GM19397 (cell line): Measurements from ENCODE around the gene RSL24D1.
"Not testable (repeated sequence)": the region's sequence is repeated elsewhere in the genome, so short reads cannot be mapped to it uniquely, and the experiment has no call there.

ENCODE experiments used
- ATAC-seq: cut with Tn5 transposase; IDR thresholded peaks from one replicate; pipeline ENCODE4 v1.9.1; 2021; ENCODE audit warnings: mild to moderate bottlenecking, moderate library complexity; ENCODE audit not compliant: unreplicated experiment

Gene RSL24D1

DNA sequence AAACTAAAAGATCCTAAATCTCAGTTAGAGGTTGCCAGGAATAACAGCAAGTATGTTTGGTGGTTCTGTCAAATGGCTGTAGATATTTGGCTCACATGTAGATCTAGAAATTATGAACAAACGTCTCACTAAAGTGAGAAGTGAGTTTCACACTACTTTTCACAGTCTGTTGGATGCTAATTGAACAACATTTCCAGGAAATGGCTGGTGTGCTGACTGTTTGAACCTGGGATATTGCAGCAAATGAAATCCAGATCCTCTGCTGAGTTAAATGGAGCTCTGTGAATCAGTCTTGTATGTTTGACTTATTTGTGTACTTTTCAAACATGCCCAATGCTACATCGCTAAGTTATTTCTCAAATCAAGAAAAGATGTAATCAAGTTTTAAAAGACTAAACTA is 21.3 kb upstream of the RSL24D1 start:
- ATAC-seq, result no peak

DNA sequence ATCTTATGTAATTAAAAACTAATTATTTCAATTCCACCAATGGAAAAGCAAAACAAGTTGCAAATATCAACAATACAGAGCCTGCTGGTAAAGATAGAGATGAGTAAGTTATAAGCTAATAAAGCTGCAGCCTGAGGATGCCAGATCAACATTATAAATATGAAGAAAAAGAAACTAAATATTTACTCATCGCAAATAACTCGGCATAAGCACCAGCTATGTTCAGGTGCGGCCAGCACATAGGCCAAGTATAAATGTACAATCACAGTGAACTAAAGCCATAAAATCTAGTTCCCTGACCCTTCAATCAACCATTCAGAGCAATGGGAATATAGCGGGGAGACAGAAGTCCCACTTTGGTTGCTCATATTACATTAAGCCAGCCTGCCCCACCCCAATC is 7.7 kb upstream of the RSL24D1 start:
- no peak for ATAC-seq

DNA sequence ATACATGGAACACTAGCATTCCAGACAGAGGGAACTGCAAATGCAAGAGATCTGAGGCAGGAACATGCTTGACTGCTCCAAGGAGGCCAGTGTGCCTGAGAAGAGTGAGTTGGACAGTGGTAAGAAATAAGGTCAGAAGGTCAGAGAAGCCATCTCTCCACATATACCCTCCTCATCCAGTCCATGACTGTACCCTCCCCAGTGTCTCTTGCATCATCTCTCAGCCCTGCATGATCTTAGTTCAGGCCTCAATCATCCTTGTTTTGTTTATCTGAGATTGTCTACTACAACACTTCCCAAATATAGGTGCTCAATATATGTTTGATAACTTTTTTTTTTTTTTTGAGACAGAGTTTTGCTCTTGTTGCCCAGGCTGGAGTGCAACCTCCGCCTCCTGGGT is 5.5 kb upstream of the RSL24D1 start:
- no peak for ATAC-seq

DNA sequence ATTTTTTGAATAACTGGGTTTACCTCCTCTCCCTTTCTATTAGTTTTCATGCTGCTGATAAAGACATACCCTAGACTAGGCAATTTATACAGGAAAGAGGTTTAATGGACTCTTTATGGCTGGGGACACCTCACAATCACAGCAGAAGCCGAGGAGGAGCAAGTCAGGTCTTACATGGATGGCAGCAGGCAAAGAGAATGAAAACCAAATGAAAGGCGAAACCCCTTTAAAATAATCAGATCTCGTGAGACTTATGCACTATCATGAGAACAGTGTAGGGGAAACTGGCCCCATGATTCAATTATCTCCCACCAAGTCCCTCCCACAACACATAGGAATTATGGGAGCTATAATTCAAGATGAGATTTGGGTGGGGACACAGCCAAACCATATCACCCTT is 2.0 kb upstream of the RSL24D1 start:
- ATAC-seq, result no peak

DNA sequence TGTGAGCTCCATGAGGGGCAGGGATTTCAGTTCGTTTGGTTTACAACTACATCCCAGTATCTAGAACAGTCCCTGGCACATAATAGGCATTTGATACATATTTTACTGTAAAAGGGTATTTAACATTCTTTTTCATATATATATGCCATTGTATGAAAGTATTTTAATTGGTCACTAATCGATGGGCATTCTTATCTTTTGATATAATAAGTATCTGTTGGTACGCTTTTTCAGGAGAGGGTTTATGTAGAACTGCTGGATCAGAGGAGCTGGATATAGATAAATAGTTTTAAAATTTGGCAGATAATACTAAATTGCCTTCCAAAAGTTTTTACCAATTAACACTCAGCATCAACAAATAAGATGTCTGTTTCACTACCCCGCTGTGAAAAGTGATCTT is 978 bp upstream of the RSL24D1 start:
- ATAC-seq, result no peak

DNA sequence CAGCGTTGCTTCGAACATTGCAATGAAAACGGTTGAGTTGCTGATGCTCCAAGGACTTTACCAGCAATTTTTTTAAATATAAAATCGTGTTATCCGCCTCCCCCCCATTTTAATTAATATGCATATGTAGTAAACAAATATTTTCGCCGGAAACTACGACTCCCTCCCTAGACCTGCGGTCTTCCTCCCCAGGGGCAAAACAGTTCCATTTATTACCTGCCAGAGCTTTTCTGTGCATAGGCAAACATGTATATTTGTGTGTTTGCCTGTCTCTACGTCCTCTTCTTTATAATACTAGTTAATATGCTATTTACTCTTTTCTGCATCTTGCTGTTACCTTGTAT is 593 bp upstream of the RSL24D1 start:
- ATAC-seq, result peak; percentile 17

DNA sequence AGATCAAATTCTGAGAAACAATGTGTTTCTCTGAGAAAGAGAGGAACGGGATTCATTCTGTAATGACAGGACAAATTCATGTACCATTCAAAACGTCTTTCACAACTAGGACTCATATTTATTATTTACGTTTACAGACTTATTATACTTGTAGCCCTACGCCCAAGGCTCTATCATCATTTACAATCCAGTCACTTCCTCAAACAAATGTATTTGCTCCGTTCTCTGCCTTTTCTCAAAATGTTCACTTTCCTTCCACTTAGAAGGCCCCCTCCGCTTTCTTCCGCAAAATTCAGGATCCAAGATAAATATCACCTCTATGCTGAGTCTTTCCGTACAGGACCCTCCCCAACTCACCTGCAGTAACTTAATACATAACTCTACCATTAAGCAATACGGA is 745 bp downstream of the RSL24D1 start:
- ATAC-seq, result no peak

DNA sequence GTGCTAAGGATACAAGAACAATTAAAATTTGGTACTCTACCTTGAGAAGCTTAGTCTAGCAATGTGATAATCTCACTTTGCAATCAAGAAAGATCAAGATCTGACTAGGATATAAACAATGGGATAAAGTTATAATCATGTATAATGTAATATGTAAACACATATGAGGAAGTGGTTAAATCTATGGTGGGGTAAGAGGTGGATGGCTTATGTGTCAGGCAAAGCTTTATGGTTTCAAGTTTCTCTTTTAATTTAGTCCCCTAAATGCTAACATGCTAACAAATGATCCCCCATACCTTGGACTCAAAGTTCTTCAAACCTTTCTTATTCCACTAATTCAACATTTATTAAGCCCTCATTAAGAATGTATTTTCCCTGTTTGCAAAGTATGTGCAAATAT is 2.5 kb downstream of the RSL24D1 start:
- ATAC-seq, result no peak

DNA sequence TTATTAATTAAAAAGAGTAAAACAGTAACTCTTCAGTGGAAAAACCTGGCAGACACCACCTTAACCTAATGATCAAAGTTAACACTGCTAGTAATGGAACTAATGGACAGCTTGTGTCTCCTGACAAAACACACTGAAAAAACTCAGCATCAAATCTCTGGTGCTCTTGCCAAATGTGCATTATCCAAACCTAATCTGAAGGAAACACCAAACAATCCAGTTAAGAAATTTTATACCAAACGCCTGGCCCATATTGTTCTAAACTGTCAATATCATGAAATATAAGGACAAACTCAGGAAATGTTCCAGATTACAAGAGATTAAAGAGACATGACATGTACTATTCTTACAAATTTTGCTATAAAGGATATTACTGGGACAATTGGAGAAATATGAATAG is 10.4 kb downstream of the RSL24D1 start:
- no peak for ATAC-seq

DNA sequence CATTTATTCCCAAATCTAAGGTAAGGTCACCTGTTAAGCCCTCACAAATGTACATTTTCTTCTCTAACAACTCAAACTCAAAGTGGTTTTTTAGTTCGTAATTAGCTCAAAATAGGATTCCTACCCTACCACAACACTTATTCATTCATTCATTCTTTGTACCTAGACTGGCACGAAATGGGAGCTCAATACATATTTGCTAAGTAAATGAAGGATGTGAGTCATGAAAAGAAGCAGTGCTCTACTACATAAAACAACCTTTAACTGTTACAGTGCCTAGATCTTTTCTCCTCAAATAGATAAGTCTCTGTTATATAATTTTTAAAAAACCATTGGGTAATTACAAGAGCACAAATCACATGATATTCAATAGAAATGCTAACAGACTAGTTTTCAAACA is 13.1 kb downstream of the RSL24D1 start:
- ATAC-seq, result no peak

DNA sequence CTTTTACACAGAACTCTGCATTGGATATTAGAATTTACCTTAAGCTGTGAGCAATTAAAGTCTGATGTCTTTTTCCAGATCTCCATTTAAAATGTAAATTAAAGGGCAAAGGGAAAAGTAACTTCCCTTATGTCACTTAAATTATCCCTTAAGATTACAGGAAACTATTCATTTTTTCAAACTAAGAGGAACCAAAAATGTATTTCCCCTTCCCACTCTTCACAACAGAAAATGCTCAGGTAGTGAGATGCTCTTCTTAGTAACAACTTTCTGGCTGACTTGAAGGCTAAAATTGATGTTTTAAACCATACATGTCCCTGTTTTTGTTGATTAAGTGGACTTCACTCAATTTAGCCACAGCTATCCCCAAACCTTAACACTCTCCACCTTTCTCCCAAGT is 17.6 kb downstream of the RSL24D1 start:
- ATAC-seq, result no peak

DNA sequence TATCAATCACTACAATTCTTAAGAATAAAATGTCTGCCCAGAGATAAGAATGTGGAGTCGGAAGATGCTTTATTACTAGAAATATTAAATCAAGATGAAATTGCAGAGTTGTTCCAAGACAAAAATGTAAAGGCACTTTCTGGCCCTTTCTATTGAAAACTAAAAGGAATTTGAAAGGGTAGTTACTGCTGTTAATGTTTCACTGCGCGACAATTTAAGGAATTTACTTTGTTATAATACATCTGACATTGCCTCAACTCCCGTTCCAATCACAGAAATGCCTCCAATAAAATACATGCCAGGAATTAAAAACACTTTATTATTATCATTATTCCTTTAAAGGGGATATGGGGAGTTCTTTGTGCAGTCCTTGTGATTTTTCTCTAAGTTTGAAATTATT is 26.4 kb downstream of the RSL24D1 start:
- ATAC-seq, result no peak

DNA sequence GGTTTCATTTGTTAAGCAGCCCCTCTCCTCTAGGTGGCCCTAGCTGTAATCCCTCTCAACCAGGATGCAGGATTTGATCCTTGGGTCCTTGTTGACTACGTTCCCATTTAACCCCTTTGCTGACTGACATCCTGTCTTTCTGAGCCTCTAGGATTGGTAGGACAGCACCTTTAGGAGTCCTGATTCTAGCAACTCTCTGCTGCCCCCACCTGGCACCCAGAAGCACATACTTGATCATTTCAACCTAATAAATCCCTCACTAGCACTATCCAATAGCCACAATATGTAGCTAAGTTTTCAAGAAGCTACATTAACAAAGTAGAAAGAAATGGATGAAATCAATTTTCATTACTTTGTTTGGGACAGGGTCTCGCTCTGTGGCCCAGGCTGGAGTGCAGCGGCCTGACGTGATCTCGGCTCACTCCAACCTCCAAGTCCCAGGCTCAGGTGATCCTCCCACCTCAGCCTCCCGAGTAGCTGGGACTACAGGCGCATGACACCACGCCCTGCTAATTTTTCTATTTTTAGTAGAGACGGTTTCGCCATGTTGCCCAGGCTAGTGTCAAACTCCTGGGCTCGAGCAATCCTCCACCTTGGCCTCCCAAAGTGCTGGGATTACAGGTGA is 28.3 kb downstream of the RSL24D1 start:
- peak; percentile 81 for ATAC-seq

DNA sequence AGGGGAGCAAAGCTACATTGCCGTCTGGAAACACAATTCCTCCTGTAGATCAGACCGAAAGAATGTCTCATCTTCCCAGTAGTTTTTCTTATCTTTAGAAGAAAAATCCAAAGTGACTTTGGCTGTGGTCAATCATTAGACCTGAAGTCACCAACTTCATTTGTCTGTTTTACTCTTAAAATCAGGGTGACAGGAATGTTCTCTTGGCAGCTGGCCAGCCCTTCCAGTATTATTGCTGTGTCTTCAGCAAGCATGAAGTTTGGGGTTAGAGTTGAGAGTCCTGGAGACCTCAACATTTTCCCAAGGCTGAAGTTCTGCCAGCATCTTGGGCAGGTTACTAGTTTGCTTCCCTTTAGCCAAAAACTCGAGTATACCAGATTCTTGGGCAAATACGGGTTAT is 32.5 kb downstream of the RSL24D1 start:
- ATAC-seq, result no peak

DNA sequence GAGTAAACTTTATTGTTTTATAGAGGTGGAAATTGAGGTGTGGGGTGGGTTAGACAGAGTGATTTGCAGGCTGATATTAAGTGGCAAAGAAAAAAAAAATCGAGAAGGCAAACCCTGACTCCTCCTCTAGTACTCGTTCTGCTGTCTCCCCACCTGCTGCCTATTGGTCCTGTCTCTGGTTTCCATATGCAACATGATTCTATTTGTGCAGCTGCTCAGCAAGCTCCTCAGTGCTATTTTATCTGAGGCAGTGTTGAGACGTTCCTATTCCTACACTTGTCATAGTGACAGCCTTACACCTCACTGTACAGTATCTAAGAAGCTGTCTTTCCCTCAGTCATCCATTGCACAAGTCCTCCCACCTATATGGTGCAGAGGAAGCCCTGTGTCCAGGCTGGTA is 45.1 kb downstream of the RSL24D1 start:
- ATAC-seq, result no peak

DNA sequence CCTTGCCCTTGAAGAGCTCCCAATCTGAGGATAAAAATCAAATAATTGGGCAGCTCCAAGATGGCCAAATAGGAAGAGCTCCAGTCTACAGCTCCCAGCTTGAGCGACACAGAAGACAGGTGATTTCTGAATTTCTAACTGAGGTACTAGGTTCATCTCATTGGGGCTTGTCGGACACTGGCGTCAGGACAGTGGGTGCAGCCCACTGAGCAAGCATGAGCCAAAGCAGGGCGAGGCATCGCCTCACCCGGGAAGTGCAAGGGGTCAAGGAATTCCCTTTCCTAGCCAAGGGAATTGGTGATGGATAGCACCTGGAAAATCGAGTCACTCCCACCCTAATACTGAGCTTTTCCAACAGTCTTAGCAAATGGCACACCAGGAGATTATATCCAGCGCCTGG is 53.6 kb downstream of the RSL24D1 start:
- ATAC-seq, result not testable (repeated sequence)

DNA sequence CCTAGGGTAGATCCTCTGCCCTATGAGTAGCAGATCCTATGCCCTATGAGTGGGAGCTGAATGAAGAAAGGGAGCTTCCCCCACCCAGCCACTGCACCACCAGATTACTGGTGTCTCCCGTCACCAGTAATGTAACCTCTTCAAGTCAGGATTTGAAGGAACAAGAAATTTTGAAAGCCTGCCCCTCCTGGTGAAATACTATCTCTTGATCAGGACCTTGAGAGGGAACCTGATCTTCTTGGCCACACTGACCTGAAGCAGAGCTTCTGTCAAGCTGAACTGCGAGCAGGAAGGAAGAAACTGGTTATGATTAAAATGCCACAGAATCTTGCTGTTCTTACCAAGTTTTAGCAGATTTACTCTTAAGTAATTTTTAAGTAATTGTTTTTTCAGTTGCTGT is 62.8 kb downstream of the RSL24D1 start:
- no peak for ATAC-seq

DNA sequence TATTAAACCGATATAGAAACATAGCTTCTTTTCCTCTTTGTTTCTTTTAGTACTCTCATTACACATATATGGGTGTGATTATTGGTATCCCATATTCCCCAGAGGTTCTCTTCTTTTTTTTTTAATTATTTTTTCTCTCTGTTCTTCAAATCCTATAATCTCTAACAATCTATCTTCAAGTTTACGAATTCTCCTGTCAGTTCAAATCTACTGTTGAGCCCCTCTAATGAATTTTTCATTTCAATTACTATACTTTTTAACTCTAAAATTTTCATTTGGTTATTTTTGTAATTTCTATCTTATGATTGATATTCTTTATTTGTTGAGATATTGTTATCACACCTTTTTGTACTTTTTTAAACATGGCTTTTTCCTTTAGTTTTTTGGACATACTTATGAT is 64.1 kb downstream of the RSL24D1 start:
- ATAC-seq, result no peak
